H1 (cell line): ENCODE results near the gene CAMKK2.

Experiments used
- CBX5 ChIP-seq: fragments of 300-800, 300-1000 bp; sonication (generic); IDR thresholded peaks from 2 replicates; pipeline ENCODE4 v1.7.1; 2016; ENCODE audit warnings: antibody characterized with exemption, low read length, low read depth
- CHD2 ChIP-seq: IDR thresholded peaks from 2 replicates; pipeline ENCODE4 v1.6.1; 2012; ENCODE audit warnings: low read length, improper control_type of control experiment
- CTCF ChIP-seq, 3 experiments: IDR thresholded peaks; 1 replicate in 2 of 3; 2 replicates in 1 of 3; pipeline versions ENCODE4 v1.5.1 to v1.6.1; 2011; ENCODE audit warnings: low read length in 3 of 3, mild to moderate bottlenecking in 3 of 3, inconsistent platforms in 2 of 3, low read depth in 1 of 3, moderate library complexity in 1 of 3; ENCODE audit not compliant: insufficient read depth in 1 of 3; ENCODE audit errors: control extremely low read depth in 1 of 3
- EP300 ChIP-seq, 2 experiments: IDR thresholded peaks; 1 replicate in 1 of 2; 2 replicates in 1 of 2; pipeline ENCODE4 v1.6.1; 2011 to 2012; ENCODE audit warnings: low read depth in 2 of 2, low read length in 2 of 2, mild to moderate bottlenecking in 2 of 2, borderline replicate concordance in 1 of 2, inconsistent platforms in 1 of 2, moderate library complexity in 1 of 2
- FOSL1 ChIP-seq: IDR thresholded peaks from 2 replicates; pipeline ENCODE4 v1.6.1; 2011; ENCODE audit warnings: mild to moderate bottlenecking, low read depth, low read length, moderate library complexity; ENCODE audit not compliant: insufficient read depth
- HDAC2 ChIP-seq, 2 experiments: fragments of 300-600 bp in 1 of 2; sonication (generic) in 1 of 2; IDR thresholded peaks; 2 replicates each; pipeline ENCODE4 v1.6.1; 2011 to 2012; ENCODE audit warnings: low read depth in 2 of 2, low read length in 2 of 2, mild to moderate bottlenecking in 2 of 2, moderate library complexity in 2 of 2, borderline replicate concordance in 1 of 2, inconsistent platforms in 1 of 2
- POLR2A ChIP-seq, 2 experiments: IDR thresholded peaks; 1 replicate in 1 of 2; 2 replicates in 1 of 2; pipeline ENCODE4 v1.6.1; 2011; ENCODE audit warnings: low read depth in 2 of 2, low read length in 2 of 2, mild to moderate bottlenecking in 2 of 2; ENCODE audit errors: control extremely low read depth in 1 of 2
- USF2 ChIP-seq: IDR thresholded peaks from 2 replicates; pipeline ENCODE4 v1.6.1; 2011; ENCODE audit warnings: low read length, improper control_type of control experiment

- TF ChIP-seq EP300 (IDR thresholded peaks at IDR 0.05; ENCODE audit: borderline replicate concordance in 1 of 2, low read depth in 2 of 2, low read length in 2 of 2) (no peak), FOSL1 (no peak), CBX5 (no peak), CTCF (IDR thresholded peaks at IDR 0.05; ENCODE audit: control extremely low read depth in 1 of 3, insufficient read depth in 1 of 3, low read depth in 1 of 3, low read length in 3 of 3) (no peak), POLR2A (IDR thresholded peaks at IDR 0.05; ENCODE audit: control extremely low read depth in 1 of 2, low read depth in 2 of 2, low read length in 2 of 2) (no peak), USF2 (no peak), HDAC2 (IDR thresholded peaks at IDR 0.05; ENCODE audit: borderline replicate concordance in 1 of 2, low read depth in 2 of 2, low read length in 2 of 2) (no peak), CHD2 (no peak)
These were observed 91.0 kb downstream of the CAMKK2 start for GRCh38 chr12:121205491-121205890.
